ENCODE data around the gene KIAA1217. TPM values are rescaled to one million over a fixed set of nuclear protein-coding genes. Genes with fewer than 3 reads are reported as not detected.

The KIAA1217 gene
- polyA plus RNA-seq, 3 donors, result not detected

GRCh38 chr10:24438800-24439199, 229.9 kb downstream of the KIAA1217 start:
- Histone ChIP-seq H3K27me3 (ENCODE audit: control insufficient read depth in 2 of 2, insufficient read depth in 2 of 2, low read length in 2 of 2) (no peaks in the 10 kb centered on the region), H3K4me3 (replicated peaks in 1 of 3; ENCODE audit: low read depth in 2 of 3, low read length in 3 of 3) (no peak overlapping the region), H4K20me1 (ENCODE audit: insufficient read depth, low read length) (no peaks in the 10 kb centered on the region), H3K4me1 (ENCODE audit: control insufficient read depth in 1 of 2, insufficient read depth in 2 of 2, low read length in 2 of 2) (no peaks in the 10 kb centered on the region), H3K9ac (ENCODE audit: insufficient read depth, low read length, poor library complexity, severe bottlenecking) (no peak overlapping the region), H3K79me2 (ENCODE audit: insufficient read depth, low read length) (no peaks in the 10 kb centered on the region), H3K9me3 (replicated peaks in 1 of 2; ENCODE audit: control insufficient read depth in 1 of 2, insufficient read depth in 1 of 2, low read length in 2 of 2) (no peaks in the 10 kb centered on the region), H2AFZ (ENCODE audit: insufficient read depth, low read depth, low read length, poor library complexity, severe bottlenecking) (no peak overlapping the region), H3K27ac (ENCODE audit: low read depth in 1 of 2, low read length in 2 of 2) (no peak overlapping the region), H3K4me2 (replicated peaks; ENCODE audit: extremely low read depth, low read length, poor library complexity, severe bottlenecking) (no peak overlapping the region), H3K36me3 (replicated peaks in 1 of 2; ENCODE audit: control insufficient read depth in 1 of 2, insufficient read depth in 2 of 2, low read length in 2 of 2) (no peaks in the 10 kb centered on the region)
- no peak overlapping the region for H3K27ac Mint-ChIP-seq
- H3K27me3 Mint-ChIP-seq (ENCODE audit: low read depth in 3 of 3), result peaks cover 0 to 1% (median 0%) of the 10 kb centered on the region in 3 donors
- TF ChIP-seq, protein P1, sequence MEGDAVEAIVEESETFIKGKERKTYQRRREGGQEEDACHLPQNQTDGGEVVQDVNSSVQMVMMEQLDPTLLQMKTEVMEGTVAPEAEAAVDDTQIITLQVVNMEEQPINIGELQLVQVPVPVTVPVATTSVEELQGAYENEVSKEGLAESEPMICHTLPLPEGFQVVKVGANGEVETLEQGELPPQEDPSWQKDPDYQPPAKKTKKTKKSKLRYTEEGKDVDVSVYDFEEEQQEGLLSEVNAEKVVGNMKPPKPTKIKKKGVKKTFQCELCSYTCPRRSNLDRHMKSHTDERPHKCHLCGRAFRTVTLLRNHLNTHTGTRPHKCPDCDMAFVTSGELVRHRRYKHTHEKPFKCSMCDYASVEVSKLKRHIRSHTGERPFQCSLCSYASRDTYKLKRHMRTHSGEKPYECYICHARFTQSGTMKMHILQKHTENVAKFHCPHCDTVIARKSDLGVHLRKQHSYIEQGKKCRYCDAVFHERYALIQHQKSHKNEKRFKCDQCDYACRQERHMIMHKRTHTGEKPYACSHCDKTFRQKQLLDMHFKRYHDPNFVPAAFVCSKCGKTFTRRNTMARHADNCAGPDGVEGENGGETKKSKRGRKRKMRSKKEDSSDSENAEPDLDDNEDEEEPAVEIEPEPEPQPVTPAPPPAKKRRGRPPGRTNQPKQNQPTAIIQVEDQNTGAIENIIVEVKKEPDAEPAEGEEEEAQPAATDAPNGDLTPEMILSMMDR (IDR thresholded peaks at IDR 0.05), result no peak
- intact Hi-C loops (cut with micrococcal nuclease), result no loop called here
- no peaks in the 10 kb centered on the region for H3K36me3 Mint-ChIP-seq
- WGBS (ENCODE audit: insufficient coverage), result no CpG with 5 or more reads among the region's 1 CpG
- H3K4me1 Mint-ChIP-seq, result no peaks in the 10 kb centered on the region
- no peak for DNase-seq
- peaks cover 0 to 7% (median 4%) of the 10 kb centered on the region in 7 donors for H3K9me3 Mint-ChIP-seq
- no peak overlapping the region for H3K4me3 Mint-ChIP-seq

- Histone ChIP-seq H3K79me2 (ENCODE audit: insufficient read depth, low read length) (no peaks in the 10 kb centered on the region), H3K36me3 (replicated peaks in 1 of 2; ENCODE audit: control insufficient read depth in 1 of 2, insufficient read depth in 2 of 2, low read length in 2 of 2) (no peaks in the 10 kb centered on the region), H4K20me1 (ENCODE audit: insufficient read depth, low read length) (no peaks in the 10 kb centered on the region), H3K4me3 (replicated peaks in 1 of 3; ENCODE audit: low read depth in 2 of 3, low read length in 3 of 3) (no peak overlapping the region), H3K9me3 (replicated peaks in 1 of 2; ENCODE audit: control insufficient read depth in 1 of 2, insufficient read depth in 1 of 2, low read length in 2 of 2) (no peaks in the 10 kb centered on the region), H3K9ac (ENCODE audit: insufficient read depth, low read length, poor library complexity, severe bottlenecking) (no peak overlapping the region), H3K27me3 (ENCODE audit: control insufficient read depth in 2 of 2, insufficient read depth in 2 of 2, low read length in 2 of 2) (no peaks in the 10 kb centered on the region), H3K4me1 (ENCODE audit: control insufficient read depth in 1 of 2, insufficient read depth in 2 of 2, low read length in 2 of 2) (no peaks in the 10 kb centered on the region), H2AFZ (ENCODE audit: insufficient read depth, low read depth, low read length, poor library complexity, severe bottlenecking) (no peak overlapping the region), H3K27ac (ENCODE audit: low read depth in 1 of 2, low read length in 2 of 2) (no peak overlapping the region), H3K4me2 (replicated peaks; ENCODE audit: extremely low read depth, low read length, poor library complexity, severe bottlenecking) (no peak overlapping the region)
- H3K36me3 Mint-ChIP-seq, result no peaks in the 10 kb centered on the region
- H3K4me1 Mint-ChIP-seq, result no peaks in the 10 kb centered on the region
- peaks cover 0 to 5% (median 0%) of the 10 kb centered on the region in 7 donors for H3K9me3 Mint-ChIP-seq
- 82% methylated on average over 3 of the region's 4 CpGs for WGBS (ENCODE audit: insufficient coverage)
- TF ChIP-seq, protein P1 (IDR thresholded peaks at IDR 0.05), result no peak
- no peaks in the 10 kb centered on the region for H3K27me3 Mint-ChIP-seq (ENCODE audit: low read depth in 3 of 3)
- intact Hi-C loops (cut with micrococcal nuclease), result no loop called here
- no peak overlapping the region for H3K4me3 Mint-ChIP-seq
- DNase-seq, result no peak
- H3K27ac Mint-ChIP-seq, result no peak overlapping the region
Measured at GRCh38 chr10:24439935-24440334, 231.0 kb downstream of the KIAA1217 start.
